ENCODE measurements around the gene DUS2.

- TF ChIP-seq EZH2 (IDR thresholded peaks at IDR 0.05) (no peak), CTCF (IDR thresholded peaks at IDR 0.05 in 2 of 3, conservative IDR thresholded peaks at IDR 0.05 in 1 of 3; ENCODE audit: borderline replicate concordance in 1 of 3, insufficient read depth in 1 of 3, low read depth in 2 of 3, low read length in 2 of 3) (no peak), POLR2AphosphoS5 (IDR thresholded peaks at IDR 0.05; ENCODE audit: low read depth, low read length) (no peak), RAD21 (IDR thresholded peaks at IDR 0.05; ENCODE audit: low read depth) (no peak), POLR2A (IDR thresholded peaks at IDR 0.05; ENCODE audit: borderline replicate concordance, extremely low read depth, insufficient read depth, insufficient read length) (no peak), CEBPB (IDR thresholded peaks at IDR 0.05; ENCODE audit: low read depth) (no peak), SIN3A (IDR thresholded peaks at IDR 0.05; ENCODE audit: low read depth) (no peak), ZBTB33 (IDR thresholded peaks at IDR 0.05; ENCODE audit: extremely low read depth, insufficient replicate concordance, low read length) (no peak), ATF3 (IDR thresholded peaks at IDR 0.05) (no peak), YY1 (IDR thresholded peaks at IDR 0.05; ENCODE audit: extremely low read depth, insufficient replicate concordance, low read depth, low read length) (no peak), JUND (IDR thresholded peaks at IDR 0.05) (no peak)
Observed at GRCh38 chr16:68073902-68074760, 51.0 kb downstream of the DUS2 start.

Data from HCT116 (cell line).